Activated CD4-positive, alpha-beta T cell treated with anti-CD3 and anti-CD28 coated beads for 4 hours (primary cell): ENCODE data around the gene ZNF765.
"Not testable (repeated sequence)": the region's sequence is repeated elsewhere in the genome, so short reads cannot be mapped to it uniquely, and the experiment has no call there.

Experiments
- DNase-seq, 2 donors: peaks; one replicate each; pipeline ENCODE4 v3.0.0-alpha.2; 2020

Gene ZNF765

DNA sequence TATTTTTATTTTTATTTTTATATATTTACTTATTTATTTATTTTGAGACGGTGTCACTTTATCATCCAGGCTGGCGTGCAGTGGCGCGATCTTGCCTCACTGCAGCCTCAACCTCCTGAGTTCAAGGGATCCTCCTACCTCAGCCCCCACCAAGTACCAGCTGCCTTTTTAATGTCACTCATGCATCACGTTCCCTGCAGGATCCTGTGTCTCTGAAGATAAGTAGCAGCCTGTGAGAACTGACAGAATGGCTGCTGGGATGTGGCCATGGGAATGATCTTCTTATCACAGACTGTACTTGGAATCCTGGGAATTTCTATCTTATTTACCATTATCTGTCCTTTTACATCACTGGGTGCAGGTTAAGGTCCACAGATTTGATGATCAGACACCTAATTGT, 27.6 kb downstream of the ZNF765 start:
- no peak for DNase-seq

DNA sequence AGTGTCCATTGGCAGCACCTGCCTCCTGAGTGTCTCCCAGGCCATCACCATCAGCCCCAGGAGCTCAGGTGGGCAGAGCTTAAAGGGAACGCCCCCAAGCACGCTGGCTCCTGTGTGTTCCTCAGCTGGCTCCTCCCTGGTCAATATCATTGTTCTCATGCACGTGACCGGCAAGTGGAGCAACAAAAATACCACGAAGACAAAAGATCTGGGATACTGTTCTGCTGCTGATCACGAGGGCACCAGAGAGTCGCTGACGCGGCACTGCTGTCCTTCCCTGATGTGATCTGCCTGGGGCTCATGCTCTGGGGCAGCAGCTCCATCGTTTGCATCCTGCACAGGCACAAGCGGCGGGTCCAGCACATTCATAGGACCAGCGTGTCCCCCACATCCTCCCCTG, 28.1 kb downstream of the ZNF765 start:
- DNase-seq = not testable (repeated sequence)

GRCh38 chr19:53423680-53424079, 28.7 kb downstream of the ZNF765 start:
- DNase-seq = not testable (repeated sequence)

DNA sequence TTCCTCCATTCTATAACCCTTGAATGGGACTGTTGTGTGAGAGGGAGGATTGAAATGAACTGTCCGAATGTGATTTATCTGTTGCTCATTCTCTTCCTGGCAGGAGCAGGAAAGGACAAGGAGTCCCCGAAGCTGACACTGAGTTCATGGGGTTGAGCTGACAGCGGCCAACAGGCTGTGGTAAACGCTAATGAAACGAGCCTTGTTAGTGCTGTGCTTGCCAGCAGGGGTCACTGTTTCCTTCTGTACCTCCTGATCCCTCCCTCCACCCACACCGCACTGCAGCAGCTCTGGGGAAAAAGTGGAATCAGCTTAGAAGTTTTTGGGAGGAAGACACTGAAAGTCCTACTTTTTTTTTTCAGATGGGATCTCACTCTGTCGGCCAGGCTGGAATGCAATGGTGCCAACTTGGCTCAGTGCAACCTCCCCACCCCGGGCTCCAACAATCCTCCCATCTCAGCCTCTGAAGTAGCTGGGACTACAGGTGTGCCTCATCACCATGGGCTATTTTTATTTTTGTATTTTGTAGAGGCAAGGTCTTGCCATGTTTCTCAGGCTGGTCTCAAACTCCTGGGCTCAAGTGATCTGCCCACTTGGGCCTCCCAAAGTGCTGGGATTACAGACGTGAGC, 30.1 kb downstream of the ZNF765 start:
- peak; percentile 62 to 76 for DNase-seq

DNA sequence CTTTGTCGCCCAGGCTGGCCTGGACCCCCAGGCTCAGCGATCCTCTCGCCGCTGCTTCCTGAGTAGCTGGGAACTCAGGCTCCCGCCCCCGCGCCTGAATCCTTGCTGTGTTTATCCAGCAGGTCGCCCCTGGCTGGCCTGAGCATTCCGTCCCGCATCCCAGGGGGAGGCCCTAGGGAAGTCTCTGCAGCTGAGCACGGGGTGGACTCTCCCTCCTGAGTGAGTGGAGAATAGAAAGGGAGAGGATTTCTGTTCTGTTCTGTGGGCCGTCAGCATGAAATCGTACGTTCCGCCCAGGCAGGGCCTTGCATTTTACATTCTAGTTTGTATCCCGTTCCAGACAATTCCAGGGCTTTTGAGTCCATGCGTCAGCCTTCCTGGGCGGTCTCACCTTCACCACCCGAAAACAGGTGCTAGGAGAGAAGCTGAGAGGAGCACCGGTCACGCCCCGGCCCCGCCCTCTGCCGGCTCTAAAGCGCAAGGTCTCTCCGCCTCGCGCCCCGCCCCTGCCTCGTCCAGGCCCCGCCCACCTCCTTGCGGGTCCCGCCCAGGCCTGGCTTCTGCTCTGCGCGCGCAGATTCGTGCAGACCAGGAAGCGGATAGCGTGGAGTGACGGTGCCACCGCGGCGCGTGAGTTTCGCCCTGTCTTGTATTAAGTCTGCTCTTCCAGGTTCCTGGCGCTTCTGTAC, 36.6 kb downstream of the ZNF765 start, which contains the start of gene ZNF761:
Gene ZNF761, plus strand, starts transcription at position 586 of the 689 bp plus-strand sequence. CDS start 15,285 bp downstream, outside the sequence.
- peak; percentile 97 to 98 for DNase-seq

- peak in 1 of 2 donors; percentile 28 for DNase-seq
Observed at GRCh38 chr19:53432088-53432661, 37.2 kb downstream of the ZNF765 start.

- not testable (repeated sequence) for DNase-seq
Observed at GRCh38 chr19:53443809-53444208, 48.9 kb downstream of the ZNF765 start.

DNA sequence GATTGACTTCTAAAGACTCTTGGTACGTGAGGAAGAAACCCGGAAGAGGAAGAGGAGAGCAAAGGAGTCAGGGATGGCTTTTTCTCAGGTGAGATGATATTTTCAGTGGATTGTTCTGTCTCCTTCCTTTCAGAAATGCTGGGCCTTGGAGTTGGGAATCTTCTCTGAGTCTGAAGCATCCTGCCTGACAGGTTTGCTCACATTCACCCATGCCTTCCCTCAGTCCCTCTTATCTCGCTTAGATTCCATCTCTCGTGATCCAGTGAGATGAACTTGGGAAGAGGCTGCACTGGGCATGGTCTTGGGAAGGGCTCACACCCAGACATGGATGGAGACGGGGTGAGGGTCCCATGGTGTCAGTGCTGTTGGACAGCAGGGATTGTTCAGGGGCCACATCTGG, 52.2 kb downstream of the ZNF765 start:
- DNase-seq = not testable (repeated sequence)

DNA sequence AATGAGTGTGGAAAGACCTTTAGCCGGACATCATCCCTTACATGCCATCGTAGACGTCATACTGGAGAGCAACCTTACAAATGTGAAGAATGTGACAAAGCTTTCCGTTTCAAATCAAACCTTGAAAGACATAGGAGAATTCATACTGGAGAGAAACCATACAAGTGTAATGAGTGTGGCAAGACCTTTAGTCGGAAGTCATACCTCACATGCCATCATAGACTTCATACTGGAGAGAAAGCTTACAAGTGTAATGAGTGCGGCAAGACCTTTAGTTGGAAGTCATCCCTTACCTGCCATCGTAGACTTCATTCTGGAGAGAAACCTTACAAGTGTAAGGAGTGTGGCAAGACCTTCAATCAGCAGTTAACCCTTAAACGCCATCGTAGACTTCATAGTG, 60.9 kb downstream of the ZNF765 start:
- no peak for DNase-seq

DNA sequence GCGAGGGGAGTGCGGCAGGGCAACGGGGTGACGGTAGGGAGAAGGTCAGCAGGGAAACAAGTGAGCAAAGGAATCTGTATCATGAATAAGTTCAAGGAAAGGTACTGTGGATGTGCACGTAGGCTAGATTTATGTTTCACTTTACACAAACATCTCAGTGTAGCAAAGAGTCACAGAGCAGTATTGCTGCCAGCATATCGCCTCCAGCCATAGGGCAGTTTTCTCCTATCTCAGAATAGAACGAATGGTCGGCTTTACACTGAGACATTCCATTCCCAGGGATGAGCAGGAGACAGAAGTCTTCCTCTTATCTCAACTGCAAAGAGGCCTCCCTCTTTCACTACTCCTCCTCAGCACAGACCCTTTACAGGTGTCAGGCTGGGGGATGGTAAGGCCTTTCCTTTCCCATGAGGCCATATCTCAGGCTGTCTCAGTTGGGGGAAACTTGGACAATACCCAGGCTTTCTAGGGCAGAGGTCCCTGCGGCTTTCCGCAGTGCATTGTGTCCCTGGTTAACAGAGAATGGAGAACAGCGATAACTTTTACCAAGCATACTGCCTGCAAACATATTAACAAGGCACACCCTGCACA, 65.3 kb downstream of the ZNF765 start:
- DNase-seq = not testable (repeated sequence)

DNA sequence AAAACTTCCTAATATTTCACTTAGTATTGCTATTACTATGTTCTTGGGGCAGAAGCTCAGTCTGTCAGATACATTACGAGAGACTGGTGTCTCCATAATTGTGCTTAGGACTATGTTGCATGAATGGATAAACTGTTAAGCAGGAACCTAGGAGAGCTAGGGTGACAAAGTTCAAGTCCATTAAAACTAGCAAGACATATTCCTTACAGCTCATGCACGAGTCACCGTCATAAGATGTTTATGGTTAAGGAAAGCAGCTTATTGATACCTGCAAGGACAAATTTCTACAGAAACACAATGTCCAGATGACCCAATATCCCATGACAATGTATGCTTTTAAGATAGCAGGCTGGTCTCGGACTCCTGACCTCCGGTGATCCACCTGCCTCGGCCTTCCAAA, 66.9 kb downstream of the ZNF765 start:
- no peak for DNase-seq

DNA sequence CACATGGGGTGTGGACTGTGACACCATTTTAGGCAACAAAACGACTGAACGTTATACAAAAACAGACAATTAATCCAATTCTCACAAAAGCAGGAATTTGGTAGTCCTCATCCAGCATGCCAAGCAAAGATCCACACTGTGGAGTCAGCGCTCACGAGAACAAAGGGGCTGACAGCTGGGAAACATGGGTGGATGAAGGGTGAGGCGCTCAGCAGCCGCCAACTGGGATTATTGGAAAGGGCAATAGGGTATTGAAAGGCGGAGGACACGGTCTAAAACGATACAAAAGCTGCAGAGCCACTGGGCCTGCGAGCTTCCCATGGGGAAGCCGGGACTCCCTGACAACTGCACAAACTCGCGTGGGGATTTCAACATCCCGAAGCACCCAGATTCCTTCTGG, 67.9 kb downstream of the ZNF765 start:
- DNase-seq = no peak

DNA sequence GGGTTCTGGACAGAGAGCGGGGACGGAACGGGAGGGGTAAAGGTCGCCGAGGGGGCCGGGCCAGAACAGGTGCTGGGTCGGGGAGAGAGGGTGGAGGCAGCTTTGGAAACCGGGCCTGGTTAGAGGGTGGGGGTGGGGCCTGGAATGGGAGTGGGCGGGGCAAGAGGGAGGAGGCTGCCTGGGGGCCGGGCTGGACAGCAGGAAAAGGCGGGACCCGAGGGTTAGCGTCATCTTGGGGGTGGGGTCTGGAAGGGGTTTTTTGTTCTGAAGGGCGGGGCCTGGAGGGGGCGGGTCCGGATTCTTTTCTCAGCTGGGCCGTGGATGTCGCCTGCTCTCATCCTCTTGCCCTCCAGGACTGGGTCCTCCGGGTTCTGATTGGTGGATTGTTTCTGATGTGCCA, 68.3 kb downstream of the ZNF765 start:
- no peak for DNase-seq

GRCh38 chr19:53466726-53467484, 72.0 kb downstream of the ZNF765 start:
- no peak for DNase-seq

DNA sequence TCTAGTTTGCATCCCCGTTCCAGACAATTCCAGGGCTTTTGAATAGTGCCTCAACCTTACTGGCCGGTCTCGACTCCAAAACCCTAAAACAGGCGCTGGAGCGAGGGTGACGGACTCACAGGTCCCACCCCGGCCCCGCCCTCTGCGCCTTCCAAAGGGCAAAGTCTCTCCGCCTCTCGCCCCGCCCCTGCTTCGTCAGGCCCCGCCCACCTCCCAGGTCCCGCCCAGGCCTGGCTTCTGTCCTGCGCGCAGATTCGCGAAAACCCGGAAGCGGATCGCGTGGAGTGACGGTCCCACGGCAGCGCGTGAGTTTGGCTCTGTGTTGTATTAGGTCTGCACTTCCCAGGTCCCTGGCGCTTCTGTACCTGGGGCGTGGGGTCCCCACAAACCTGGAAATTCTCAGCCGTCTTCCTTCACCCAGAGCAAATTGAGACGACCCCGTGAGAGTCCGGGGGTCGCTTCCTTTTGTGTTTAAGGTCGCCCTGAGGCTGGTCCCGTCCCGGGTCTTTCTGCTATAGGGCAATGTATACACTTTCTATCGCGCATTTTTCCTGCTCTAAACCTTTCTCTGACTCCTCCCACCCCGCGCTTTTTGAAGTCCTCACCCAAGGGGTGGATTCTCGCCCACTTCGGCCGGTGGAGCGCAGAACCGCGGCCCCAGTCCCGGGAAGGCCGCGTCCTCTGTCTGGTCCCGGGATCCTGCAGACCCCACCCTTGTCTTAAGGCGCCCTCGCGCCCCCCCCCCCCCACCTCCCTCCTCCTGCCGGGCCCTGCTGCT, 72.7 kb downstream of the ZNF765 start, which contains the start of gene ZNF813:
Gene ZNF813, plus strand, starts transcription at position 249 of the 778 bp plus-strand sequence. CDS start 16,090 bp downstream, outside the sequence.
- DNase-seq = peak; percentile 95 to 99

DNA sequence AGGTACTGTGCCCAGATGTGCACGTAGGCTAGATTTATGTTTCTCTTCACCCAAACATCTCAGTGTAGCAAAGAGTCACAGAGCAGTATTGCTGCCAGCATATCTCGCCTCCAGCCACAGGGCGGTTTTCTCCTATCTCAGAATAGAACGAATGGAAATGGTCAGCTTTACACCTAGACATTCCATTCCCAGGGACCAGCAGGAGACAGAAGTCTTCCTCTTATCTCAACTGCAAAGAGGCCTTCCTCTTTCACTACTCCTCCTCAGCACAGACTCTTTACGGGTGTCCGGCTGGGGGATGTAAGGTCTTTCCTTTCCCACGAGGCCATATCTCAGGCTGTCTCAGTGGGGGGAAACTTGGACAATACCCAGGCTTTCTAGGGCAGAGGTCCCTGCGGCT, 73.7 kb downstream of the ZNF765 start:
- DNase-seq = not testable (repeated sequence)

DNA sequence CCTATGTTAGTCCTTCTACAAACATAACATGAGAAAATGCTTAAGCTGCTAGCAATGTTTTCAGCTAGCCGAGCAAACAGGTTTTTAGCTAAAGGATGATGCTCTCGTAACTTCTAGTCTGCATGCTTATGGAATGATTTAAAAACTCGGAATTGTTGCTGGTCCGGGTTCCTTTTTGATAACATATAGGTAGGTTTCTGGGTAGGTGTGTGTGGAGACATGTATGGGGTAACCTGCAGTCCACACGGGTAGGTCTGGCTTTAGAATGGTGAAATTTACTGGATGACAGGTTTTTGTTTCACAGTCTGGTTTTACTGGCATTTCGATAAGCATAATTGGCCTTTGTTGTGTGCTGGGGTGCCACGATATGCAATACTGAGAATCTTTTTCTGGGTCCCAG, 77.0 kb downstream of the ZNF765 start:
- no peak for DNase-seq

- not testable (repeated sequence) for DNase-seq
Observed at GRCh38 chr19:53474832-53475231, 79.9 kb downstream of the ZNF765 start.

DNA sequence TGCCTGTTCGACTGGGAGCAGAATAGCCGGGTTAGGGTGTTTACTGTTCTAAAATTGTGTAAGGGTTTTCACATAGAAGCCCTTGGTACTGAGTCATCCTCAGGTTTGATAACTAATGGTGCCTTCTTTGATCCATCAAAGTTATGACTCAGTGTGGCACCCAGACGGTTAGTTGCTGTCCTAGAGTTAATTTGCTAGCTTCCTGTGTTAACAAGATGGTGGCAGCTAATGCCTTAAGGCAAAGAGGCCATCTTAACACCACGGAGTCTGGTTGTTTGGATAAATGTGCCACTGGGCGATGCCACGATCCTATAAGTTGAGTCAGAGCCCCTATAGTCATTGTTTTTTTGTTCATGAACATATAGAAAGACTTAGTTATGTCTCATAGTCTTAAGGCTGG, 80.5 kb downstream of the ZNF765 start:
- not testable (repeated sequence) for DNase-seq
